ENCODE data around the gene RNF31. TPM values are rescaled to one million over a fixed set of nuclear protein-coding genes. Genes with fewer than 3 reads are reported as not detected.

The RNF31 gene
- total and polyA plus RNA-seq, 2 of the 13 experiments (the other 11 are each of a cell fraction or from before 2014, with no cell fraction given), result 48.2 to 86.8 TPM

GRCh38 chr14:24135834-24136683 lies 11.2 kb upstream of the RNF31 start, which contains the start of gene PSME1 (continued):
- TF ChIP-seq, protein P1, sequence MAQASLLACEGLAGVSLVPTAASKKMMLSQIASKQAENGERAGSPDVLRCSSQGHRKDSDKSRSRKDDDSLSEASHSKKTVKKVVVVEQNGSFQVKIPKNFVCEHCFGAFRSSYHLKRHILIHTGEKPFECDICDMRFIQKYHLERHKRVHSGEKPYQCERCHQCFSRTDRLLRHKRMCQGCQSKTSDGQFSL (CRISPR knock-in tag; IDR thresholded peaks at IDR 0.05), result peak; percentile 66; the same call in 1 of the 2 replicates
- TF ChIP-seq CCDC6 (CRISPR knock-in tag; IDR thresholded peaks at IDR 0.05) (no peak), CSRNP1 (CRISPR knock-in tag; IDR thresholded peaks at IDR 0.05) (peak; percentile 76; the same call in 1 of the 2 replicates), HES4 (CRISPR knock-in tag; IDR thresholded peaks at IDR 0.05; ENCODE audit: borderline replicate concordance) (no peak), CREB3 (CRISPR knock-in tag; IDR thresholded peaks at IDR 0.05) (peak; percentile 93), TOE1 (CRISPR knock-in tag; IDR thresholded peaks at IDR 0.05) (peak; percentile 94), SNAPC2 (CRISPR knock-in tag; IDR thresholded peaks at IDR 0.05) (peak; percentile 62; the same call in 1 of the 2 replicates), ZFP82 (CRISPR knock-in tag; IDR thresholded peaks at IDR 0.05; ENCODE audit: borderline replicate concordance) (no peak), PPARG (CRISPR knock-in tag; conservative IDR thresholded peaks at IDR 0.05) (peak; percentile 43), ZNF3 (CRISPR knock-in tag; IDR thresholded peaks at IDR 0.05) (no peak), ISL2 (CRISPR knock-in tag; IDR thresholded peaks at IDR 0.05) (peak; percentile 83), KDM2A (CRISPR knock-in tag; IDR thresholded peaks at IDR 0.05; ENCODE audit: borderline replicate concordance, low read depth) (peak; percentile 82), ZNF883 (CRISPR knock-in tag; IDR thresholded peaks at IDR 0.05; ENCODE audit: not compliant biosample characterization) (peak; percentile 90), ZNF350 (CRISPR knock-in tag; IDR thresholded peaks at IDR 0.05; ENCODE audit: borderline replicate concordance, low read depth) (peak; percentile 64), HOXA5 (CRISPR knock-in tag; IDR thresholded peaks at IDR 0.05) (0 out of 2 replicates have a peak, but pooled peaks have one; percentile 84), RBM39 (IDR thresholded peaks at IDR 0.05; ENCODE audit: low read depth, low read length, poor library complexity, severe bottlenecking) (peak; percentile 73), FOXO4 (CRISPR knock-in tag; conservative IDR thresholded peaks at IDR 0.05) (no peak), NBN (conservative IDR thresholded peaks at IDR 0.05) (no peak), ZNF343 (CRISPR knock-in tag; IDR thresholded peaks at IDR 0.05) (no peak), SP5 (CRISPR knock-in tag; IDR thresholded peaks at IDR 0.05; ENCODE audit: borderline replicate concordance, low read depth) (peak; percentile 96)
- TF ChIP-seq, protein P2, sequence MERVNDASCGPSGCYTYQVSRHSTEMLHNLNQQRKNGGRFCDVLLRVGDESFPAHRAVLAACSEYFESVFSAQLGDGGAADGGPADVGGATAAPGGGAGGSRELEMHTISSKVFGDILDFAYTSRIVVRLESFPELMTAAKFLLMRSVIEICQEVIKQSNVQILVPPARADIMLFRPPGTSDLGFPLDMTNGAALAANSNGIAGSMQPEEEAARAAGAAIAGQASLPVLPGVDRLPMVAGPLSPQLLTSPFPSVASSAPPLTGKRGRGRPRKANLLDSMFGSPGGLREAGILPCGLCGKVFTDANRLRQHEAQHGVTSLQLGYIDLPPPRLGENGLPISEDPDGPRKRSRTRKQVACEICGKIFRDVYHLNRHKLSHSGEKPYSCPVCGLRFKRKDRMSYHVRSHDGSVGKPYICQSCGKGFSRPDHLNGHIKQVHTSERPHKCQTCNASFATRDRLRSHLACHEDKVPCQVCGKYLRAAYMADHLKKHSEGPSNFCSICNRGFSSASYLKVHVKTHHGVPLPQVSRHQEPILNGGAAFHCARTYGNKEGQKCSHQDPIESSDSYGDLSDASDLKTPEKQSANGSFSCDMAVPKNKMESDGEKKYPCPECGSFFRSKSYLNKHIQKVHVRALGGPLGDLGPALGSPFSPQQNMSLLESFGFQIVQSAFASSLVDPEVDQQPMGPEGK (CRISPR knock-in tag; IDR thresholded peaks at IDR 0.05), result peak; percentile 98
- TF ChIP-seq, protein P3, sequence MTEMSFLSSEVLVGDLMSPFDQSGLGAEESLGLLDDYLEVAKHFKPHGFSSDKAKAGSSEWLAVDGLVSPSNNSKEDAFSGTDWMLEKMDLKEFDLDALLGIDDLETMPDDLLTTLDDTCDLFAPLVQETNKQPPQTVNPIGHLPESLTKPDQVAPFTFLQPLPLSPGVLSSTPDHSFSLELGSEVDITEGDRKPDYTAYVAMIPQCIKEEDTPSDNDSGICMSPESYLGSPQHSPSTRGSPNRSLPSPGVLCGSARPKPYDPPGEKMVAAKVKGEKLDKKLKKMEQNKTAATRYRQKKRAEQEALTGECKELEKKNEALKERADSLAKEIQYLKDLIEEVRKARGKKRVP (CRISPR knock-in tag; IDR thresholded peaks at IDR 0.05), result no peak

Data from HepG2 (cell line).